Aorta (tissue), 5 donors: Measurements from ENCODE around the gene BCAN. TPM values are rescaled to one million over a fixed set of nuclear protein-coding genes. Genes with fewer than 3 reads are reported as not detected.
"Not testable (repeated sequence)": the region's sequence is repeated elsewhere in the genome, so short reads cannot be mapped to it uniquely, and the experiment has no call there.

ENCODE experiments used
- ATAC-seq: fragments of 200-7000 bp; cut with Tn5 transposase; one replicate; pipeline ENCODE4 v1.9.1; 2022; ENCODE audit warnings: moderate library complexity; ENCODE audit not compliant: low FRiP score
- DNase-seq, 2 donors: peaks; one replicate each; pipeline ENCODE4 v3.0.0-alpha.2; 2020
- H3K27ac ChIP-seq, 2 donors: one replicate each; pipeline ENCODE4 v1.5.1; 2013; ENCODE audit warnings: low read length in 2 of 2, mild to moderate bottlenecking in 2 of 2, moderate library complexity in 2 of 2, control low read depth in 1 of 2, inconsistent platforms in 1 of 2, low read depth in 1 of 2
- H3K27me3 ChIP-seq, 2 donors: one replicate each; pipeline ENCODE4 v1.6.1; 2013; ENCODE audit warnings: control low read depth in 1 of 2, low read length in 1 of 2, mild to moderate bottlenecking in 1 of 2, moderate library complexity in 1 of 2; ENCODE audit not compliant: insufficient read depth in 2 of 2, control insufficient read depth in 1 of 2
- H3K36me3 ChIP-seq, 2 donors: one replicate each; pipeline ENCODE4 v1.6.1; 2013; ENCODE audit warnings: control low read depth in 1 of 2, low read length in 1 of 2, mild to moderate bottlenecking in 1 of 2; ENCODE audit not compliant: insufficient read depth in 2 of 2, control insufficient read depth in 1 of 2
- H3K4me1 ChIP-seq, 2 donors: one replicate each; pipeline ENCODE4 v1.6.1; 2013; ENCODE audit warnings: low read length in 2 of 2, control low read depth in 1 of 2, mild to moderate bottlenecking in 1 of 2, moderate library complexity in 1 of 2; ENCODE audit not compliant: insufficient read depth in 2 of 2, control insufficient read depth in 1 of 2
- H3K4me3 ChIP-seq, 2 donors: one replicate each; pipeline ENCODE4 v1.5.1; 2013; ENCODE audit warnings: low read length in 2 of 2, control low read depth in 1 of 2, mild to moderate bottlenecking in 1 of 2
- H3K9me3 ChIP-seq: one replicate; pipeline ENCODE4 v1.6.1; 2013; ENCODE audit warnings: mild to moderate bottlenecking, low read length; ENCODE audit not compliant: control insufficient read depth
- WGBS, 2 donors: extraction: QIAGEN DNeasy Blood & Tissue Kit; methylation state at CpG; one replicate each; pipeline ENCODE4 v1.1.7; 2013; 5-methylcytosine and 5-hydroxymethylcytosine counted together
- intact Hi-C, 2 donors: fragments of 100-400 bp; cut with DNase I; formaldehyde crosslinking; loops; one replicate each; pipeline versions ENCODE4 v1.14.2 to v1.15.0; 2022
- polyA plus RNA-seq, 2 donors: library from polyadenylated mRNA; stranded (reverse); fragments of 200-250 nt; gene quantifications; one replicate each; pipeline ENCODE4 v1.2.3, GENCODE V29; 2013
- total RNA-seq, 2 donors: library from RNA; stranded (reverse); fragmentation: NEBNext Ultra II Directional; extraction: Animal tissue kit (Norgen Biotek cat#: 25700); gene quantifications; one replicate each; pipeline ENCODE4 v1.2.1, GENCODE V29; 2021
- donor health status: healthy with polysubstance abuse.
- donor health status: Bipolar disorder and iron deficiency.
- donor health status: DM: no; HTN: no; CAD: no.
- donor health status: DM: no; HTN: no; CAD: no.
- donor health status: DM: yes; HTN: yes; CAD: no.

The BCAN gene
- total and polyA plus RNA-seq, 4 donors, result 0.36 to 0.95 TPM; not detected in 2

DNA sequence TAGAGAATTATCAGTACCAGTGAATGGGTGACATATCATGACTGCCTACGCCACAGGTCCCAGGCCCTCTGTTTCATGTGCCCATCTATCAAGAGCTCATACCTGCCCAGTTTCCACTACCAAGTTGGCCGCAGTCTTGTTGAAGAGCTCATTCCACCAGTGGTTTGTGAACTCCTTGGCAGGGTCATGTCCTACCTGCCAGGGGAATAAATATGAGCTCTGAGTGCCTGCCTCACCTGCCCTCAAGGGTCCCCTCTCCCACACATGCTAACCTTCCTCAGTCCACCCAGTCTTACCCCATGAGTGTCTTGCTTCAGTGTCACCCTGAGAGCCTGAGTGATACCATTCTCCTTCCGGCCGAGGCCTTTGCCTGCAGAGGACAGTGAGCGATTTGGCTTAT is 43.8 kb upstream of the BCAN start:
- Histone ChIP-seq H3K9me3 (no peaks in the 10 kb centered on the region), H3K27me3 (no peaks in the 10 kb centered on the region), H3K4me3 (no peak overlapping the region), H3K27ac (no peak overlapping the region), H3K4me1 (no peaks in the 10 kb centered on the region), H3K36me3 (peaks cover 5 to 6% of the 10 kb centered on the region in 2 donors)
- DNase-seq, result peak in 1 of 2 donors; percentile 22
- ATAC-seq, result no peak
- intact Hi-C loops, result no loop called here
- WGBS, 2 donors, result 91% methylated on average over 5 of the region's 5 CpGs

DNA sequence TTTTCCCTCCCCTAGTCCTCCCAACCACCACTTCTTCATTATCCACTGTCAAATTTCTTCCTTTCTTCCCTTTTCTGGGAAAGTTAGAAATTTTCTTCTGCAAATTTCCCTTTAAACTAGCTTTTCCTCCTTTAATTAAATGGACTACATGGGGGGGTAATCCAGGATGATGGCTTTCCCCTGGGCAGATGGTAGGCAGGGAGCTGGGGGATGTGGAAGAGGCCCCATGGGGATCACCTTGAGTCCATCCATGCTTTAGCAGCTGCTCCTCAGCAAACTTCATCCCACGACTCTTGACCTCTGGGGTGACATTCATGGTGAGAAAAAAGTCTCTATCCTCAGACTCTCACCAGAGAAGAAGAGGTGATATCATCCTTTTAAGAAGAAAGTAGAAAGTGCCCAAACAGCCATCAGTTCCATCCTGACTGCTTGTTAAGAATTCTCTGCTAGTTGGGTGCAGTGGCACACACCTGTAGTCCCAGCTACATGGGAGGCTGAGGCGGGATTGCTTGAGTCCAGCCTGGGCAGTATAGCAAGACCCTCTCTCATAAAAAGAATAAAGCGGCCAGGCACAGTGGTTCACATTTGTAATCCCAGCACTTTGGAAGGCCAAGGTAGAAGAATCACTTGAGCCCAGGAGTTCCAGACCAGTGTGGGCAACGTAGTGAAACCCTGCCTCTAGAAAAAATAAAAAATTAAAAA is 43.0 kb upstream of the BCAN start:
- Histone ChIP-seq H3K36me3 (peaks cover 4 to 5% of the 10 kb centered on the region in 2 donors), H3K4me3 (no peak overlapping the region), H3K9me3 (no peaks in the 10 kb centered on the region), H3K4me1 (no peaks in the 10 kb centered on the region), H3K27me3 (no peaks in the 10 kb centered on the region), H3K27ac (no peak overlapping the region)
- intact Hi-C loops, result no loop called here
- WGBS, 2 donors, result 83 to 86% methylated on average over 4 of the region's 4 CpGs
- no peak for DNase-seq
- no peak for ATAC-seq

DNA sequence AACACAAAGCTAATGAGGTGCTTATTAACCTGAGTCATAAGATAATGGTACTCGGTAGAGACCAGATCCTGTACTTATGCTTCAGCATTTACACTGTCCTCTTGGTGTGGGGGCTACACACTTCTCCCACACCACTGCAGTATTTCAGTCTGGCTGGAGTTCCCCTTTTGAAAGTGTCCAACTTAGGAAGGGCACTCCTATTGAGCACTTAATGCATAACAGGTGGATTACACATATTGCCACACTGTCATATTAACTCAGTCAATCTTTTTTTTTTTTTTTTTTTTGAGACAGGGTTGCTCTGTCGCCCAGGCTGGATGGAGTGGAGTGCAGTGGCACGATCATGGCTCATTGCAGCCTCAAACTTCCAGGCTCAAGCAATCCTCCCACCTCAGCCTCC is 42.1 kb upstream of the BCAN start:
- H3K4me1 ChIP-seq, result no peaks in the 10 kb centered on the region

DNA sequence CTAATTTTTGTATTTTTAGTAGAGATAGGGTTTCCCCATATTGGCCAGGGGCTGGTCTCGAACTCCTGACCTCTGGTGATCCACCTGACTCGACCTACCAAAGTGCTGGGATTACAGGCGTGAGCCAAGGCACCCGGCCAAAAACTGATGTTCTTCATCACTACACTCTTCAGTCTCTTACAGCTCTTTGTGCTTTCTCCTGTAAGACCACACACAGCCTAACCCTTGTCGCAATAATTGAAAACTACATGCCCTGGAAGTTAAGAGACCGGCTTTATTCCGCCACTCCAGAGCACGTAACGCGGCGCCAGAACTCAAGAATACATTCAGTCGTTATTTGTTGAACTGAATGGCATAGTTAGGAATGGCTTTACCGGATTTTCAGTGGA is 41.2 kb upstream of the BCAN start:
- intact Hi-C loops, result loop anchor here in 1 of 2 donors (10.0 kb wide), 1 partner anchor 216 kb away; no protein-coding TSS in a partner anchor
- H3K27me3 ChIP-seq, result no peaks in the 10 kb centered on the region
- no peaks in the 10 kb centered on the region for H3K9me3 ChIP-seq
- WGBS, 2 donors, result 3 to 4% methylated on average over 13 of the region's 13 CpGs
- no peak for ATAC-seq
- peaks cover 1 to 5% of the 10 kb centered on the region in 2 donors for H3K36me3 ChIP-seq
- H3K4me1 ChIP-seq, result no peaks in the 10 kb centered on the region
- H3K4me3 ChIP-seq, result peak overlapping the region; percentile 56
- peak in 1 of 2 donors; percentile 50 for DNase-seq
- H3K27ac ChIP-seq, result peak overlapping the region in 1 of 2 donors; percentile 55

More for the DNA sequence above, 42.1 kb upstream of the BCAN start:
- Histone ChIP-seq H3K4me3 (no peak overlapping the region), H3K27me3 (no peaks in the 10 kb centered on the region), H3K27ac (no peak overlapping the region), H3K9me3 (no peaks in the 10 kb centered on the region), H3K36me3 (peaks cover 4 to 5% of the 10 kb centered on the region in 2 donors)
- no peak for DNase-seq
- ATAC-seq, result no peak
- WGBS, 2 donors, result 70 to 77% methylated on average over 3 of the region's 3 CpGs
- intact Hi-C loops, result loop anchor here in 1 of 2 donors (10.0 kb wide), 1 partner anchor 215 kb away; no protein-coding TSS in a partner anchor

DNA sequence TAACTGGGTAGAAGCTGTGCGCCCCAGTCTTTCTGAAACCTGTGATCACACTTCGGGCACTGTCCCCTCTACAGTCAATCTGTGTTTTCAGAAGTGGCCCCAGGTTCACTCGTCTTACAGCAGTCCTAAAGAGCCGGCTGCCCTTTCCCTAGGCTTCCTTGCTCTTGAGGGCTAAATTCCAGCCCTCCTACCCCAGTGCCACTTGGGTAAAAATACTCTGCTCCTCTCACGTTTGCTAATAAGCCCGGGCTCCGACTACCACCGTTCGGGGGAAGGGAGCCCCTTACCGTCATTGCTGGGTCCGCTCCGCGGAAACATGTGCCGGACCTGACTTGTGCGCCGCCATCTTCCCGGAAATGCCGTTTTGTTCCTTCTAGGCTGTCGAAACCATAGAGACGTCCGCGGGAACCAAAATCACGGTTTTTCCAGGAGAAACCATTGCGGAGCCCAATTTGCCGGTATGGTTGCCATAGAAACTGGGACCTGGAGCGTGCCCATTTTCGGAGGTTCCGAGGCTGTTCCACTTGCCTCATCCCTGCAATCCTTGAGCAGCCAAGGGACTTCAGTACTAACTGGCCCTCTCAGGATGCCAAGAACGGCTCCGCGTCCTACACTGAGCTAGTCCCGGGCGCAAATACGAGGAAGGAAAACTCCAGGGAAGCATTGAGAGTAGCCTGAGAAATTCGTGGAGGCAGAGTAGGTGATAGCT is 40.6 kb upstream of the BCAN start, which contains the start of gene GPATCH4:
TSS of gene GPATCH4 (minus strand) at position 358 of the 709 bp plus-strand sequence.
- Histone ChIP-seq H3K36me3 (peaks cover 0 to 5% of the 10 kb centered on the region in 2 donors), H3K9me3 (no peaks in the 10 kb centered on the region), H3K27ac (peak within 1 kb of the TSS in 1 of 2 donors; percentile 67), H3K4me1 (no peaks in the 10 kb centered on the region), H3K27me3 (no peaks in the 10 kb centered on the region), H3K4me3 (peak within 1 kb of the TSS; percentile 56)
- intact Hi-C loops, result loop anchor here in 1 of 2 donors (10.0 kb wide), 1 partner anchor 216 kb away; no protein-coding TSS in a partner anchor
- DNase-seq (peak; percentile 89 to 90), ATAC-seq (peak; percentile 94)
- 0 to 1% methylated on average over 35 of the region's 35 CpGs for WGBS, 2 donors

DNA sequence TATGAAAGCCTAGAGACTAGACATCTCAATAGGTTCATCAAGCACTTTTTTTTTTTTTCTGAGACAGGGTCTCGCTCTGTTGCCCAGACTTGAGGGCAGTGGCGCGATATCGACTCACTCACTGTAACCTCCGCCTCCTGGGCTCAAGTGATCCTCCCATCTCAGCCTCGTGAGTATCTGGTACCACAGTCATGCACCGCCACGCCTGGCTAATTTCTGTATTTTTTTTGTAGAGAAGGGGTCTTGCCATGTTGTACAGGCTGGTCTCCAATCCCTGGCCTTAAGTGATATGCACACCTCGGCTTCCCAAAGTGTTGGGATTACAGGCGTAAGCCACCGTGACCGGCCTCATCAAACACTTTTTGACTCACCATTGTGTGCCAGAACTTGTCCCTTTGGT is 40.0 kb upstream of the BCAN start:
- intact Hi-C loops, result loop anchor here in 1 of 2 donors (10.0 kb wide), 1 partner anchor 217 kb away; no protein-coding TSS in a partner anchor
- 65 to 67% methylated on average over 12 of the region's 12 CpGs for WGBS, 2 donors

DNA sequence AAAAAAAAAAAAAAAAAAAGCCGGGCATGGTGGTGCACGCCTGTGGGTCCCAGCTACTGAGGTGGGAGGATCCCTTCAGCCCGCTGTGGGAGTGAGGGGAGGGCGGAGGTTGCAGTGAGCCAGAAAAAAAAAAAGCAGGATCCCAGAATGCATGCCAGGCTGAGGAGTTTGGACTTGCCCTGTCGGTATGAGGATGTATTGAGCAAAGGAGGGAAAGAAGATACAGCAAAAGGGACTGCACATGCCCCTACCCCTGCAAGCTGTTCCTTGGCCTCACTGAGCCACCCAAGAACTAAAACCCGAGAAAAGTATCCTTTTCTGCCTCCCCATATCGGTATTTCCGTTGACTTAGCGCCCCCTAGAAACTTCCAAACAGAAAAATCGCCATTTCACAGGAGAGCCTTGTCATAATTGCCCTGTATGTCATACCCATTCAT is 39.3 kb upstream of the BCAN start:
- Histone ChIP-seq H3K27ac (no peak overlapping the region), H3K36me3 (no peaks in the 10 kb centered on the region), H3K27me3 (no peaks in the 10 kb centered on the region), H3K9me3 (no peaks in the 10 kb centered on the region), H3K4me1 (no peaks in the 10 kb centered on the region), H3K4me3 (no peak overlapping the region)
- no peak for ATAC-seq
- 29 to 35% methylated on average over 10 of the region's 10 CpGs for WGBS, 2 donors
- intact Hi-C loops, result loop anchor here in 1 of 2 donors (10.0 kb wide), 1 partner anchor 218 kb away; no protein-coding TSS in a partner anchor
- DNase-seq, result no peak

More for the DNA sequence above, 40.0 kb upstream of the BCAN start:
- no peaks in the 10 kb centered on the region for H3K4me1 ChIP-seq
- H3K27me3 ChIP-seq, result no peaks in the 10 kb centered on the region
- DNase-seq, result peak in 1 of 2 donors; percentile 45
- peak overlapping the region in 1 of 2 donors; percentile 43 for H3K27ac ChIP-seq
- no peaks in the 10 kb centered on the region for H3K9me3 ChIP-seq
- H3K36me3 ChIP-seq, result peaks cover 0 to 5% of the 10 kb centered on the region in 2 donors
- peak overlapping the region; percentile 56 for H3K4me3 ChIP-seq
- ATAC-seq, result no peak

DNA sequence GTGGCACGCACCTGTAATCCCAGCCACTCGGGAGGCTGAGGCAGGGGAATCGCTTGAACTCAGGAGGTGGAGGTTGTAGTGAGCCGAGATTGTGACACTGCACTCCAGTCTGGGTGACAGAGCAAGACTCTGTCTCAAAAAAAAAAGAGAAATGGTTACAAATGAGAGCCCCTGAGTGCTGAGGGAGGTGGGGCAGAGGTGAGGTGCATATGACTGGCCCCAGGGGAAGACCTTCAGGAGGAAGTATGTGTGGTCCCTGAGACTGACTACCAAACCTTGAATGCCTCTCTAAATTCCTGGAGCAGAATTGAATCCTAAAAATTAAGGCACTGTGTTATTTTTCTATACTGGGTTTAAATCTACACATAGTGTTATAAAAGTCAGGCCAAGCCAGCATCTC is 34.6 kb upstream of the BCAN start:
- H3K36me3 ChIP-seq, H3K9me3 ChIP-seq, H3K4me3 ChIP-seq, ATAC-seq, H3K4me1 ChIP-seq, DNase-seq, H3K27me3 ChIP-seq, H3K27ac ChIP-seq: not testable (repeated sequence)
- intact Hi-C loops, result loop anchor here in 1 of 2 donors (10.0 kb wide), 1 partner anchor 223 kb away; no protein-coding TSS in a partner anchor
- WGBS, 2 donors, result 81 to 82% methylated on average over 4 of the region's 4 CpGs
